GM21447 (cell line): ENCODE results near the gene UBE2E2.

Experiments used
- ATAC-seq: cut with Tn5 transposase; IDR thresholded peaks from one replicate; pipeline ENCODE4 v1.9.1; 2021; ENCODE audit not compliant: unreplicated experiment

UBE2E2 gene

DNA sequence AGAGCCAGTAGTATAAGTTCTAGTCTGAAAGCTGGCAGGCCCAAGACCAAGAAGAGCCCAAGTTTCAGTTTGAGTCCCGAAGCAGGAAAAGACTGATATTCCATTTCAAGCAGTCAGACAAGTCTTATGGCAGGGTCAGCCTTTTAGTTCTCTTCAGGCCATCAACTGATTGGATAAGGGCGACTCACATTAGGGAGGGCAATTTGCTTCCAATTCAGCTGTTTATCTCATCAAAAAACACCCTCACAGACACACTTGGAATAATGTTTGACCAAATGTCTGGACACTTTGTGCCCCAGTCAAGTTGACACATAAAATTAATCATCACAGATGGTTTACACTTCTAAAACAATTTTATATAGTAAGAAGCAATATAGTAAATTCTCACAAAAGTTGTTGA is 69.7 kb downstream of the UBE2E2 start:
- no peak for ATAC-seq

DNA sequence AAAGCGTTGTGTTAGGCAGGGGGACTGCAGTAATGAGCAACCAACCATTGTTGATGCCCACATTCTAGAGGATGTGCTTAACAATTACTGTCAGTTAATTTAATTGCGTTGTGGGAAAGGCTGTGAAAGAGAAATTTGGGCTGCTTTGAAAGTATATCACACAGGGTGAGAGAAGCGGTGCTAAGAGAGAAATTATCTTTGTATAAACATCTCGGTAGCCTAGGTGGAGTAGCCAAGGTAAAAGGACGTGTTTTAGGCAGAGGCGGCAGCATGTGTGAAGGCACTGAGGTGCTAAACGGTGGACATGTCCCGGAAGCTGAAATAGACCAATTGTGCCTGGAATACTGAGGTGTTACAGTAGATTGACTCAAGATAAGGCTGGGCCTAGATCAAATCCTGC is 71.9 kb downstream of the UBE2E2 start:
- no peak for ATAC-seq

DNA sequence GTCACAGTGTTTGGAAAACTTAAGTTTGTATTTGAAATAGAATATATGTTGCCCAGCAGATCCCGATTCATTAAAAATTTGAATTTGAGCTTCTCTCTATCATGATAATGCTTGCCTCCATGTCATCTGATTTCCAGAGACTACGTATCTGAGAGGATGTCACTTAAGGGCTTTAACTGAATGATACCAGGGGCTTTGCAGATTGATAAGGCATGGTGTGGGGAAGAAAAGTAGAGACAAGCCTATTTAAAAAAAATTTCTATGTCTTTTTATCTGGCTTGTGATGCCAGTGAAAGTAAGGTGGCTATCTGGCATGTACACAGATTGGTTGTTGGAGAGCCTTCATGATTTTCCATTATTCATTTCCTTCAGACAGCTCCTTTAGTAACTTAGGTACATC is 72.7 kb downstream of the UBE2E2 start:
- no peak for ATAC-seq

DNA sequence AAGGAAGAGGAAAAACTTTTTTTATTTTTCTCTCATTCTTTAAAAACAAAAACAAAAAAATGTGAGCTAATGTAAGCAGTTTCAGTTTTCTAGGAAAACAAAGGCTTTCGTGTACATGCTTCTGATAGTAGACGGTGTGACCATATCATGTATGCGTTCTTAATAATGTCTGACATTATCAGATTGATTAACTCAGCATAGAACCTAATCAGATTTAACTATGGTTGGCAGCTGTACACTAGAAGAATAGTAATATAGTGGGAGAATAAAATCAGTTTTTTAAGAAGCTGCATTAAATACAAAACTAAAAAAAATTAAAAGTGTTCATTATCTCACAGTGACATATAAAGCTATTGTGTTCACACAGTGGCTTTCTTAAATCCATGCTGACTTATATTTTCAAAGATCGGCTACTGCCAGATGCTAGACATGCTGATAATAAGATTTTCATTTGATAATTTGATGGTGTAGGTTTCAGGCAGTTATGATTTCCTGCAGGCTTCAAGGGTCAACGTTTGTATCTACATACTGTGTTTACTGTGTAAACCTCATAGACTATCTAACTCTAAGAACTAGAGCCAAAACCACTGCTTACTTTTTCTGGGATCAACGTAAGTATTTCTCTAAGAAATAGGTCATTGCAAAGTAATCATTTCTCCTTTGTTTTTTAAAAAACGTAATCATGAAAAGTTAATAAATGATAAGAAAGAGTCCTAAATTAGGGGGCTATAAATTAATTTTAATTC is 74.0 kb downstream of the UBE2E2 start:
- no peak for ATAC-seq

DNA sequence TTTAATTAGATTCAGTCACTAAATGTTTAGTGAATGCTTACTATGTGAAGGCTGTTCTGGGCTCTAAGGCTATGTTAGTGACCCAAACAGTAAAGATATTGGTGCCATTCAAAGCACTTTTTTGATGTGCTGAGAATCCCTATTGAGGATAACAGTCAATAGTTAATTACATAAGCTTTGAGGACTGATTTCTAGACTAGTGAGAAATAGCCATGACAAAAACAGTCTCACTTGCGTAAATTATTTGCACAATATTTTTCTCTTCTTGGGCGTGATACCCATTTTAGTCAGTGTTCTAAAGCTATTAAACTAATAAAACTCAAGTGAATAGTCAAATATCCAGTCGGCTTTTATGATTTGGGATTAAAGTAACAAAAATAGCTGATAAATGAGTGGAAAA is 74.6 kb downstream of the UBE2E2 start:
- no peak for ATAC-seq

DNA sequence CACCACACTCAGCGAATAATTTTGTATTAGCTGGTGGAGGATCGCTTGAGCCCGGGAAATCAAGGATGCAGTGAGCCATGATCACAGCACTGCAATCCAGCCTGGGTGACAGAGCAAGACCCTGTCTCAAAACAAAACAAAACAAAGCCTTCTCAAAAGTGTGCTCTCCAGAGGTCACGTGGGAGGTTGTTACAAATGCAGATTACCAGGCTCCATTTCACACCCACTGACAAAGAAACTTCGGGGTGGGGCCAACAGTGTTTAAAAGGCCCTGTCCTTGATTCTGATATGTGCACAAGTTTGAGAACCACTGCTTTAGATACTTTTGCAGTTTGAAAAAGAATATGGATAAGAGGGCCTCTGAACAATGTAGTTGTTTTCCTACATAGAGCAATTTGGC is 80.5 kb downstream of the UBE2E2 start:
- no peak for ATAC-seq

DNA sequence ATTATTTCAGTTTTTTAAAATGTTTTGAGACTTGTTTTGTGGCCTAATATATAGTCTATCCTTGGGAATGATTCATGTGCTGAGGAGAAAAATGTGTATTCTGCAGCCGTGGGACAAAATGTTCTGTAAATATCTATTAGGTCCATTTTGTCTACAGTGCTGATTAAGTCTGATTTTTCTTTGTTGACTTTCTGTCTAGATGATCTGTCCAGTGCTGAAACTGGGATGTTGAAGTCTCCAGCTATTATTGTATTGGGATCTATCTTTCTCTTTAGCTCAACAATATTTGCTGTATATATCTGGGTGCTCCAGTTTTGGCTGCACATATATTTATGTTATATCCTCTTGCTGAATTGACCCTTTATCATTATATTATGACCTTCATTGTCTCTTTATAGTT is 85.2 kb downstream of the UBE2E2 start:
- ATAC-seq, result no peak

DNA sequence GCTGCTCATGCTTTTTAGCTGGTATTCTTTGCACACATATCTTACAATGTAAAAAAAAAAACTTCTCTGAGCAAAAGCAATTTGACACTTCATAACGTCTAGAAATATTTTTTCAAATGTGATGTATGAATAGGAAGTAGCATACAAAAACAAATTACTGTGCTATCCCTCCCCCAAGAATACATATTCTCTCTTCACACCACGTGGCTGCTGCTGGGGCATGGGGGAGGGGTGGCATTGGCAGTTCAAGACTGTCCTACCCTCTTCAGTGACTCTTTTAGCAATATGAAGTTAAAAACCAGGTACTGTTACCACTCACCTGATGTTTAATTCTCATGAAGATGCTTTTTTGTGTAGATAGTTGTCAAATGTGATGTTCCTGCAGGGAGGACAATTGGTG is 85.6 kb downstream of the UBE2E2 start:
- no peak for ATAC-seq

DNA sequence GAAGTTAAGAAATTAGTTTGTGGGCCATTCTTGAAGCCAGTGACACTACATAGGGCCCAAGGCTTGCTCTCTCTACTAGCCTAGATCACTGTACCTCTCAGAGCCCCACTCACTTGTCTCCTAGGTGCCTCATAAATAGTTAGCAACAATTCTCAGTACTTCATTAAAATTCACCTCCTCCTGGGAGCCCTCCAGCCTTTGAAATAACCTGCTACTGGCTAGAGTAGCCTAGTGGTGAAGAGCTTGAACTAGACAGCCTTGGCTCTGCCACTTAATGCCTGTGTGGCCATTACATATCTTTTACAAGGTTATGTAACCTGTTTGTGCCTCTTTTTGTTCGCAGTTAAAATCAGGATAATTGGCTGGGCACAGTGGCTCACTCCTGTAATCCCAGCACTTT is 89.3 kb downstream of the UBE2E2 start:
- ATAC-seq, result no peak

DNA sequence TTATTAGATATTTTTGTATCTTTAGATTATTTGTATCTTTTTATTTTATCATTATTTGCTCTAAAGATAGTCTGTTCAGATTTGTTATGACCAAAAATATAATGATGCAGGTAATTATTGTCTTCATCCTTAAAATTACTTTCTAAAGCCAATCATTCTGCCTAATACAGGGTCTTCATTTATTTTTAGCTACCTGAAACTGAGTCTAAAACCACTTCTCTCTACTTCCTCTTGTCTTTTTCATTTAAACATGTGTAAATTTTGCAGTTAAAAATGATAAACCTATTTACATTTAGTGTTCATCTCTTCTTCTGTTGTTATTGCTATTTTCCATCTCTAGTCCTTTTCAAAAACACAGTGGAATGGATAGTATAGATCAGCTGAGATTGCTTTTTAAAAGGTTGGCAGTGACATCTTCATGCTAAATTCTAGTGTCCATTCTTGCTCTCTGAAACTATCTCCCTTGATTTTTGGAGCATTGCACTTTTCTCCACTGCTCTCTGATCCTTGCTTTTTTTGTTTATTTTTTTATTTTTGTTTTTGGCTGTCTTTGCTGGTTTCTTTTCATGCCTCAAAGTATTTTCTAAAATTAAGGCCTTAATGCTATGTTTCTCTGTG is 91.8 kb downstream of the UBE2E2 start:
- ATAC-seq, result no peak

DNA sequence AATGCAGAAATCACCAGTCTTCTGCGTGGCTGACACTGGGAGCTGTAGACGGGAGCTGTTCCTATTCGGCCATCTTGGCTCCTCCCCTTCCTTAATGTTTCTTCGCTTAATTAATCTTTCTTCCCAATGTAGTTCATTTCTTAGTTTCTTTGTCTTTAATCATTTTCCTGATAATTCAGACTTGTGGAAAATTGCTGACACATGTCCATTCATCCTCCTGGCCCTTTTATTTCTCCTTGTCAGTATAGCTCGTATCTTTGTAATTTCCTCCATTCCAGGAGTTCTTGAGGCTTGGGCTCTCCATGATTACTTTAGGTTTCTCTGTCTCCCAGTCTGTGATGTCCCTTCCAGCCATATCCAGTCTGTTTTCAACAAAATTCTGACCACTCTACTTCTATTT is 98.7 kb downstream of the UBE2E2 start:
- ATAC-seq, result no peak

DNA sequence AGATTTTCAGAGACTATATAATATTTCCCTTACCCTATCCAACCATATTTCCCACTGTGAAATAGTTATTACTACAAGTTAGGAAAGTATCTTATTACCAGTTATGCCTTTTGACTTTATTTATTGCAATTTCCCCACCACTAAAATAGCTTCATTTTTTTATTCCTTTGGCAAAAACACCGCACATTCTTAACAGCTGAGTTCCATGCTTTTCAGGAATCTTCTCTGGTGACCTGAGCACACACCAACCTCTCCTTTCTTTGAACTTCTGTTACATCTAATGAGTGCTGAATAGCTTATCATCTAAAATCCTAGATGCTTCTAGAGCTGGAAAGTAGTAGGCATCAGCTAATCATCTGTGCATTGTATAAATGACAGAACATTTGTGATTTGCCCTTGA is 99.1 kb downstream of the UBE2E2 start:
- no peak for ATAC-seq

DNA sequence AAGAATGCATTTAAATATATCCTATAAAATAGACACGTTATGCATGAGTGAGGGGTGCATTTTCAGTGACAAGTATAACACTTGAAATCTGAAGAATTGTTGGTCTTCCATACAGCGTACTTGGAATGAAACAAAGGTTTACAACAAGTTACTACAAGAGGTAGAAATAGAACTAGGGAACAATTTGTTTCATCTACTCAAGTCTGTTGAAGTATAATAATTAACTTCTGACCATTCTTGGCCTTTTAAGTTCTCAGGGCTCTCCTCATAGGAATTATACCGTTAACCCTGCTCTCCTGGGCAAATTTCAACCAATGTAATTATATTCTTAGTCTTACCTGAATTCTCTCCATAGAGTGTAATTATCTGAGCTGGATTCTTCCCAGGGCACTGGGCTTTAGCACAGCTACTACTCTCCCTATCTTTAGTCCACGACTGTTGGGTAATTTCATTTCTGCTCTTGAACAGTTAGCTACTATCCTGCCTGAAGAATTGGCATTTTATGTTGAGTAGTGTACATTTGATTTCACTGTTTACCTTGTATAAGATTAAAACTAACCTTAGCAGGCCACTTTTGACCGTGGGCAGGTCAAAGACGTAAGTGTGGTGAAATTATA is 100.6 kb downstream of the UBE2E2 start:
- no peak for ATAC-seq

DNA sequence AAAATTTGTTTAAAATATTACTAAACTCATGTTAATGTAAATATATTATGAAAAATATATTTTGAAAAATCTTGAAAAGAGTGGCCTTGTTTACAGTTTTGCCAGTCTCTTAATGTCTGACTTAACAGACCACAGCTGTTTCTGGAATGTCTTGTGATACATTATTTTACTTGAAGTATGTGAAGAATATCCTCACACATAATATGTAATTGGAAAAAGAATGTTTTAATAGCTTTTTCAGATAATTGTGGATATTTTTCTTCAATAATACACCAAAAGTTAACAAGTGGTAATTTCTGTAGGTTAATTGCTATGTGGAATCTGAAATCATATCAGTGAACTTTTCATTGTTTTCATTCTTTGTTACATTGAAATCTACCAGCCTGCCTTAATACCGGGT is 101.3 kb downstream of the UBE2E2 start:
- ATAC-seq, result no peak

DNA sequence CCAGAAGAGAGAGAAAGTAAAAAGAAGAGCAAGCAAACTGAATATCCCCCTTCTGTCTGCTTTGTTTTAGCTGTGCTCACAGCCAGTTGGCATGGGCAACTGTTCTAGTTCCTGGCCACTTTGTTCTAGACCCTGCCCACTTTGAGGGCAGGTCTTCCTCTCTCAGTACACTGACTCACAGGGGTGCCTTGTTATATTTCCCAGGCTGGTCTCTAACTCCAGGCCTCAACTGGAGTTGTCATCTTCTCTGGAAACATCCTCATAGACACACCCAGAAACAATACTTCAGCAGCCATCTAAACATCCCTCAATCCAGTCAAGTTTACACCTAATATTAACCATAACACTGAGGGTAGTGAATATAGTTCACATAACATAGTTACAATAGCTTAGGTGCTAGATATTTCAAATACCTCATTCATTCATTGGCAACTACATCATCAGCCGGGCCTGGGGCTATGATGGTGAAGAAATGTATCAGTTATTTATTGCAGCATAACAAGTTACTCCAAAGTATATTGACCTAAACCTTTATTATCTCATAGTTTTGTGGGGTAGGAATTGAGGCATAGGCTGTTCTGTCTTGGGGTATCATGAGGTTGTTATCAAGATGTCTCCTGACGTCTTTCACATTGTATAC is 106.0 kb downstream of the UBE2E2 start:
- no peak for ATAC-seq

DNA sequence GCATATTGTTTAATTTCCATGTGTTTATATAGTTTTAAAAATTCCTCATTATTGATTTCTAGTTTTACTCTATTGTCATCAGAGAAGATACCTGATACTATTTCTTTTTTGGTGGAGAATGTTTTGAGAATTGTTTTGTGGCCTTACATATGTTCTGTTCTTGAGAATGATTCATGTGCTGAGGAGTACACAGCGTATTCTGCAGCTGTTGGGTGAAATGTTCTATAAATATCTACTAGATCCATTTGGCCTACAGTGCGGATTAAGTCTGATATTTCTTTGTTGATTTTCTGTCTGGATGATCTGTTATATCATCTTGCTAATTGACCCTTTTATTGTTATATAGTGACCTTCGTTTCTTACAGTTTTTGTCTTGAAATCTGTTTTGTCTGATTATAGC is 109.7 kb downstream of the UBE2E2 start:
- ATAC-seq, result no peak

DNA sequence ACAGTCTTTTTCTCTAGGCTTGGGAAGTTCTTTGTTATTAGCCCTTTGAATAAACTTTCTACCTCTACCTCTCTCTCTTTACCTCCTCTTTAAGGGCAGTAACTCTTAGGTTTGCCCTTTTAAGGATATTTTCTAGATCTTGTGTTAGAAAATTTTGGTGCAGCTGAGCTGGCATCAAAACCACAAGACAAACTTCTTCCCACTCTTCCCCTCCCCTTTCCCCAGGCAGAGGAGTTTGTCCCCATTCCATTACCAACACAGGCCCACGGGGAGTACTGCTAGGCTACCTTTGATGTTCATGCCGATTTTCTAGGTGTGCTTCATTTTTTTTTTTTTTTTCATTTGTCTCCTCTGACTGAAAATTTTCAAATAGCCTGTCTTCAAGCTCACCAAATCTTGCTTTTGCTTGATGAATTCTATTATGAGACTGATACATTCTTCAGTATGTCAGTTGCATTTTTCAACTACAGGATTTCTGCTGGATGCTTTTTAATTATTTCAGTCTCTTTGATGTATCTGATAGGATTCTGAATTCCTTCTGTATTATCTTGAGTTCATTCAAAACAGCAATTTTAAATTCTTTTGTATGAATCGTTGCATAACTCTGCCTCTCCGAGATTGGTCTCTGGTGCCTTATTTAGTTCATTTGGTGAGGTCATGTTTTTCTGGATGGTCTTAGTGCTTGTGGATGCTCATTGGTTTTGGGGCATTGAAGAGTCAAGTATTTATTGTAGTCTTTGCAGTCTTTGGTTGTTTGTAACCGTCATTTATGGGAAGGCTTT is 112.0 kb downstream of the UBE2E2 start:
- no peak for ATAC-seq

DNA sequence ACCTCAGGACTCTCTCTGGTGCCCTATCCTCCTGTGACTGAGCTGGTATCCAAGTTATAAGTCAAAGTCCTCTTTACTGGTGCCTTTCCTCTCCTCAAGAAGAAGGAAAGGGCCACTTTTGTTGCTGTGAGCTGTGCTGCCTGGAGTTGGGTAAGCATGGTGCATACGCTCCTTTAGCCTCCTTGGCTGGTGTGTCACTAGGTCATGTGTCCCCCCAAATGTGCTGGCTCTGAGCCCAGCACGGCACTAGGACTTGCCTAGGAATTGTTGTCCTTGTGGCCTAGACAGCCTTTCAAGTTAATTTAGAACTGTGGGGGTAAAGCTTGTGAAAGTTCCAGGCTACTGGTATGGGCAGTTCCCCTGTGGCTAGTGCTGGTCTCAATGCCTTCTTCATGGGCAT is 113.8 kb downstream of the UBE2E2 start:
- ATAC-seq, result no peak

DNA sequence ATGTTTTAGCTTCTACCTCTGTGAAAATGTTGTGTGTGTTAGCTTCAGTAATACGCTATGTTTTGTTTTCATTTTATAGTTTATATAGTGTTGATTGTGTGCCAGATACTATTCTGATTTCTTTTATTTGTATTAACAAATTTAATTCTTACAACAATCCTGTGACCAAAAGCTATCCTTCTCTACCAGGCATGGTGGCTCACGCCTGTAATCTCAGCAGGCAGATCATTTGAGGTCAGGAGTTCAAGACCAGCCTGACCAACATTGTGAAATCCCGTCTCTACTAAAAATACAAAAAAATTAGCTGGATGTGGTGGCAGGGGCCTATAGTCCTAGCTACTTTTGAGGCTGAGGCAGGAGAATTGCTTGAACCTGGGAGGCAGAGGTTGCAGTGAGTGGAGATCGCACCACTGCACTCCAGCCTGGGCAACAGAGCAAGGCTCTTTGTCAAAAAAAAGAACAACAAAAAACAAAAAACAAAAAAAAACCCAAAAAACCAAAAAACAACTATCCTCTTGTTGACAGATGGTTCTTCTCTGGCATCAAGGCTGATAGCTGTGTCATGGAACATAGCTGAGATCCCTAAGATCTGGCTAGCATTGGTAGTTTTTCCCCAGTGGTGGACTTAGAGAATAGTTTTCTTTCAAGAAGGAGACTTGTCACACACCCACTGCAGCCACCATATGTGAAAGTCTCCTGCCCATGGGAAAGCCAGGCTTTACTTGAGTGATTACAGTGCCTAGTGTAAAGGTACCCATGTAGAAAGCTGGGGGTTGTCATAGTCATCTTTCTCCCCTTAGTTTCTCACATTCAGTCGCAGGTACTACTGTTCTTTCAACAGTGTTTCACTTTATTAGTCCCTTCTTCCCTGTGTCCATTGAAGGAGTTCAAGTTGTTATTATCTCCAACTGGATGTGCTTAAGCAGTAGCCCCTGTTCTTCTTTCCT is 116.5 kb downstream of the UBE2E2 start:
- ATAC-seq, result no peak
